Measurements from ENCODE around the gene MACROD1.

DNA sequence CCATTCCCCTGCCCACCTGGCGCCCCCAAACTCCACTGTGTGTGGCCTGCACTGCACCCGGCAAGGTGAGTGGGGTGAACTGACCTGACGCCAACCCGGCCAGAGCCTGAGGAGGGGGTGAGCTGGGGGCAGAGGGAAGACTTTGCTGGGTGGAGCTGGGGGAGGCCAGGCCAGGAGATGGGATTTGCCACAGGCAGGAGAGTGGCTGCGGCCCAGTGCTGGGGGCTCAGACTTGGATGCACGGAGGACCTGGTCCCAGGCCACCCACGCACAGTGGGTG, 148.0 kb downstream of the MACROD1 start:
- TF ChIP-seq GATA2 (IDR thresholded peaks at IDR 0.05; ENCODE audit: low read depth, low read length) = no peak
- no peak for TF ChIP-seq GATA3 (IDR thresholded peaks at IDR 0.05; ENCODE audit: low read depth, low read length)
